ENCODE results near the gene BCDIN3D. TPM values are rescaled to one million over a fixed set of nuclear protein-coding genes. Genes with fewer than 3 reads are reported as not detected.

The BCDIN3D gene
- total and polyA plus RNA-seq, 2 experiments from 2014 or later, result 3.5 to 5.6 TPM

- Histone ChIP-seq H3K27me3 (no peaks in the 10 kb centered on the region), H3K4me2 (no peak overlapping the region), H3K4me1 (ENCODE audit: insufficient read depth) (peaks cover 7% of the 10 kb centered on the region), H3K27ac (peak overlapping the region; percentile 17), H3K36me3 (replicated peaks; ENCODE audit: insufficient read depth, low read depth) (no peaks in the 10 kb centered on the region), H3K9me3 (ENCODE audit: low read depth) (no peaks in the 10 kb centered on the region), H3K79me2 (peaks cover 2% of the 10 kb centered on the region), H2AFZ (no peak overlapping the region), H4K20me1 (ENCODE audit: insufficient read depth, poor library complexity, severe bottlenecking) (no peaks in the 10 kb centered on the region), H3K9me2 (replicated peaks; ENCODE audit: insufficient read depth) (no peaks in the 10 kb centered on the region), H3K4me3 (no peak overlapping the region)
- 57% methylated on average over 5 of the region's 5 CpGs for WGBS (ENCODE audit: low lambda C conversion rate, missing lambda C conversion rate)
- DNase-seq (ENCODE audit: low spot score), result no peak
- TF ChIP-seq CTCF (IDR thresholded peaks at IDR 0.05; ENCODE audit: poor library complexity) (no peak), EZH2 (IDR thresholded peaks at IDR 0.05; ENCODE audit: borderline replicate concordance) (no peak), EZH2phosphoT487 (IDR thresholded peaks at IDR 0.05; ENCODE audit: low read depth, severe bottlenecking, unreplicated experiment) (no peak)
Measured at GRCh38 chr12:49832836-49833421, 10.0 kb downstream of the BCDIN3D start.

- 88% methylated on average over 2 of the region's 2 CpGs for WGBS (ENCODE audit: low lambda C conversion rate, missing lambda C conversion rate)
- H4K20me1 ChIP-seq (ENCODE audit: insufficient read depth, poor library complexity, severe bottlenecking), result peaks cover 3% of the 10 kb centered on the region
- H3K79me2 ChIP-seq, result peaks cover 14% of the 10 kb centered on the region
- H3K27ac ChIP-seq, result no peak overlapping the region
- no peaks in the 10 kb centered on the region for H3K9me2 ChIP-seq (replicated peaks; ENCODE audit: insufficient read depth)
- no peaks in the 10 kb centered on the region for H3K27me3 ChIP-seq
- peaks cover 13% of the 10 kb centered on the region for H3K4me1 ChIP-seq (ENCODE audit: insufficient read depth)
- H3K4me2 ChIP-seq, result no peak overlapping the region
- H3K36me3 ChIP-seq (replicated peaks; ENCODE audit: insufficient read depth, low read depth), result no peaks in the 10 kb centered on the region
- no peak for TF ChIP-seq EZH2 (IDR thresholded peaks at IDR 0.05; ENCODE audit: borderline replicate concordance)
- TF ChIP-seq CTCF (IDR thresholded peaks at IDR 0.05; ENCODE audit: poor library complexity), result no peak
- TF ChIP-seq EZH2phosphoT487 (IDR thresholded peaks at IDR 0.05; ENCODE audit: low read depth, severe bottlenecking, unreplicated experiment), result no peak
- no peak overlapping the region for H2AFZ ChIP-seq
- DNase-seq (ENCODE audit: low spot score), result no peak
- no peaks in the 10 kb centered on the region for H3K9me3 ChIP-seq (ENCODE audit: low read depth)
- no peak overlapping the region for H3K4me3 ChIP-seq
Measured at GRCh38 chr12:49831717-49832116, 11.2 kb downstream of the BCDIN3D start.

- peak; percentile 98 for DNase-seq (ENCODE audit: low spot score)
- Histone ChIP-seq H3K79me2 (peaks cover 47% of the 10 kb centered on the region), H2AFZ (peak within 1 kb of the TSS; percentile 58), H4K20me1 (ENCODE audit: insufficient read depth, poor library complexity, severe bottlenecking) (peaks cover 30% of the 10 kb centered on the region), H3K4me3 (peak within 1 kb of the TSS; percentile 84), H3K27ac (peak within 1 kb of the TSS; percentile 92), H3K36me3 (replicated peaks; ENCODE audit: insufficient read depth, low read depth) (no peaks in the 10 kb centered on the region), H3K9me2 (replicated peaks; ENCODE audit: insufficient read depth) (no peaks in the 10 kb centered on the region), H3K9me3 (ENCODE audit: low read depth) (no peaks in the 10 kb centered on the region), H3K4me2 (peak within 1 kb of the TSS; percentile 83), H3K4me1 (ENCODE audit: insufficient read depth) (peaks cover 23% of the 10 kb centered on the region), H3K27me3 (no peaks in the 10 kb centered on the region)
- 2% methylated on average over 32 of the region's 61 CpGs for WGBS (ENCODE audit: low lambda C conversion rate, missing lambda C conversion rate)
- TF ChIP-seq EZH2phosphoT487 (IDR thresholded peaks at IDR 0.05; ENCODE audit: low read depth, severe bottlenecking, unreplicated experiment) (no peak), EZH2 (IDR thresholded peaks at IDR 0.05; ENCODE audit: borderline replicate concordance) (no peak), CTCF (IDR thresholded peaks at IDR 0.05; ENCODE audit: poor library complexity) (no peak)
Measured at GRCh38 chr12:49828133-49829091, 14.5 kb downstream of the BCDIN3D start, which contains the start of gene NCKAP5L. NCKAP5L (minus strand) TSS chr12:49828413; CDS start chr12:49804044, 24,369 bp downstream.

Measured in hepatocyte (in vitro differentiated cells).